Measurements from ENCODE around the gene TPGS2.
"Not testable (repeated sequence)": the region's sequence is repeated elsewhere in the genome, so short reads cannot be mapped to it uniquely, and the experiment has no call there.

Gene TPGS2, protein sequence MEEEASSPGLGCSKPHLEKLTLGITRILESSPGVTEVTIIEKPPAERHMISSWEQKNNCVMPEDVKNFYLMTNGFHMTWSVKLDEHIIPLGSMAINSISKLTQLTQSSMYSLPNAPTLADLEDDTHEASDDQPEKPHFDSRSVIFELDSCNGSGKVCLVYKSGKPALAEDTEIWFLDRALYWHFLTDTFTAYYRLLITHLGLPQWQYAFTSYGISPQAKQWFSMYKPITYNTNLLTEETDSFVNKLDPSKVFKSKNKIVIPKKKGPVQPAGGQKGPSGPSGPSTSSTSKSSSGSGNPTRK

DNA sequence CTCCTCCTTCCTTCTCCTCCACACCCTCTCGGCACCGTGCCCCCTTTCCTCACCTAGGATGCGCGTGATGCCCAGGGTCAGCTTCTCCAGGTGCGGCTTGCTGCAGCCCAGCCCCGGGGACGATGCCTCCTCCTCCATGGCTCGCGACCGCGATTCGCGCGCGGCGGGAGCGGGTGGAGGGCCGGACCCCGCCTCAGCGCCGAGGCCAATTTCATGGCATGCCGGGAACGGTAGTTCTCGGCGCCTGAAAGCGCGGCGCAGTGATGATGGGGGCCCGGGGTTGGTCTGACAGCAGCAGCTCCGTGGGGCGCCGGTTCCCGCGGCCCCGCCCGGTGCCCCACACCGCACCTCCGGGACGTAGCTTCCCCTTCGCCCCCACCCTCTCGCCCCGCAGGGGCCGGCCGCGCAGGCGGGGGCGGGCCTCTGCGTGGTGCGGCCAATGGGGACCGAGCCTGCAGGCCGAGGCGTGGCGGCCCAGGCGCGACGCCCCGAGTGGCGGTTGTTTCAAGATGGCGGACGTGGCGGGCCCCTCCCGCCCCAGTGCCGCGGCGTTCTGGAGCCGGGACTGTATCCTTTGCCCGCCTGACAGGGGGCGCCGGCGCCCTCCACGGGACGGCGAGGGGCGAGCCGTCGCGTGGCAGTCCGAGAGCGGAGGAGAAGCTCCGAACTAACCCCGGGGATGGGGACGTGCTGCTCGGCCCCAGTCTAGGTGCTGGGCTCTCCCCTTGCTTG lies at the start of gene TPGS2, which contains the start of gene KIAA1328:
TPGS2 (minus strand) TSS at position 373 of the 732 bp plus-strand sequence; CDS start at position 138, 235 bp downstream.
KIAA1328 (plus strand) TSS at position 498 of the 732 bp plus-strand sequence; CDS start at position 510, 12 bp downstream.
- peak; percentile 62 for DNase-seq (ENCODE audit: low read depth)
- peak; percentile 39 for TF ChIP-seq CTCF (IDR thresholded peaks at IDR 0.05; ENCODE audit: low read depth, low read length, missing control alignments)
- in situ Hi-C loops (cut with HindIII; ENCODE audit: low sequenced_read_pairs), result no loop called here
- peak within 1 kb of the TSS; percentile 96 for H3K4me3 ChIP-seq (ENCODE audit: low read depth, low read length)

- H3K4me3 ChIP-seq (ENCODE audit: low read depth, low read length); DNase-seq (ENCODE audit: low read depth); in situ Hi-C loops (cut with HindIII; ENCODE audit: low sequenced_read_pairs): not testable (repeated sequence)
Measured at GRCh38 chr18:36873826-36874225, 45.0 kb upstream of the TPGS2 start.

DNA sequence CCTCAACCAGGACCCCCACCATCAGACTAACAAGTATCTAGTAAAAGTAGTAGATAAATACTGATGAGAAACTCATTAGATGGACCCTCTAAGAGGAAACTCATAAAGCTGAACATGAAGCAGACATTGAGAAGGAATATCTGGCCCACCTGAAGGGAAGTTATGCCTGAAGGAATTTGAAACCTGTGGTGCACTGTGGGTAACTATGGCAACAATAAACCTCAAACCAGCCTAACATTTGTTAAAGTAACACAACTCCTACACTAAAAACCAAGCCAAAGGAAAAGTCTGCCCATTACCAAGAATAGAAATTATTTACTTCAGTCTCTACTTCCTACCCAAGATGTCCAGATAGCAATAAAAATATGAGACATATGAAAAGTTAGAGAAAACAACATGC lies 43.5 kb upstream of the TPGS2 start:
- no peak for TF ChIP-seq CTCF (IDR thresholded peaks at IDR 0.05; ENCODE audit: low read depth, low read length, missing control alignments)
- peak; percentile 73 for DNase-seq (ENCODE audit: low read depth)
- no peak overlapping the region for H3K4me3 ChIP-seq (ENCODE audit: low read depth, low read length)
- in situ Hi-C loops (cut with HindIII; ENCODE audit: low sequenced_read_pairs), result no loop called here

DNA sequence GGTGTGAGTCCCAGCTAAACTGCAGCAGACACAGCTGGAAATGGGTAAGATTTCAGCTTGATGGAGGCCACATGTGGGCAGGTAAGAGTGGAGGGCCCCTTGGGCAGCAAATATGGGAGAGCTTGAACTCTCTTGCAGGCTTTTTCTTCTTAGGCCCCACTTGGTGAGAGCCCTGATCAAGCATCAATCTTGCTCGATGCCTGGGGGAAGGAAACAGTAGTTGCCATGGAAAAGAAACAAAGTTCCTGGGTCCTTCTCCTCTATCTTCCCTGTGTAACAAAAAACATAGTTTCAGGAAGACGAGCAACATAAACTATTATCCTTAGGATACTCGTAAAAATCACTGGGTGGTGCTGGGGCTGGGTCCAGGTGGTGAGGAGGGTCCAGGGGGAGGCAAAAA lies 43.0 kb upstream of the TPGS2 start:
- no peak overlapping the region for H3K4me3 ChIP-seq (ENCODE audit: low read depth, low read length)
- in situ Hi-C loops (cut with HindIII; ENCODE audit: low sequenced_read_pairs), result no loop called here
- DNase-seq (ENCODE audit: low read depth), result no peak
- no peak for TF ChIP-seq CTCF (IDR thresholded peaks at IDR 0.05; ENCODE audit: low read depth, low read length, missing control alignments)

- in situ Hi-C loops (cut with HindIII; ENCODE audit: low sequenced_read_pairs), result no loop called here
- no peak overlapping the region for H3K4me3 ChIP-seq (ENCODE audit: low read depth, low read length)
- no peak for TF ChIP-seq CTCF (IDR thresholded peaks at IDR 0.05; ENCODE audit: low read depth, low read length, missing control alignments)
- DNase-seq (ENCODE audit: low read depth), result no peak
Measured at GRCh38 chr18:36867056-36867455, 38.3 kb upstream of the TPGS2 start.

GRCh38 chr18:36862182-36862581 lies 33.4 kb upstream of the TPGS2 start:
- no peak for DNase-seq (ENCODE audit: low read depth)
- no peak for TF ChIP-seq CTCF (IDR thresholded peaks at IDR 0.05; ENCODE audit: low read depth, low read length, missing control alignments)
- in situ Hi-C loops (cut with HindIII; ENCODE audit: low sequenced_read_pairs), result no loop called here
- H3K4me3 ChIP-seq (ENCODE audit: low read depth, low read length), result no peak overlapping the region

- no peak for TF ChIP-seq CTCF (IDR thresholded peaks at IDR 0.05; ENCODE audit: low read depth, low read length, missing control alignments)
- H3K4me3 ChIP-seq (ENCODE audit: low read depth, low read length), result no peak overlapping the region
- in situ Hi-C loops (cut with HindIII; ENCODE audit: low sequenced_read_pairs), result no loop called here
- DNase-seq (ENCODE audit: low read depth), result no peak
Measured at GRCh38 chr18:36856815-36857214, 28.0 kb upstream of the TPGS2 start.

Data from astrocyte of the cerebellum (primary cell).